WI38 (cell line): ENCODE results near the gene CACNA2D3.

Experiments
- H3K4me3 ChIP-seq: 2 replicates; pipeline ENCODE4 v1.5.1; 2011; ENCODE audit warnings: low read depth, mild to moderate bottlenecking, control low read depth, low read length
- CTCF ChIP-seq: IDR thresholded peaks from 2 replicates; pipeline ENCODE4 v1.5.1; 2012; ENCODE audit warnings: low read depth, mild to moderate bottlenecking, control low read depth, low read length

CACNA2D3 gene

GRCh38 chr3:54865316-54865715, 743.0 kb downstream of the CACNA2D3 start:
- H3K4me3 ChIP-seq, result no peak overlapping the region
- no peak for TF ChIP-seq CTCF

GRCh38 chr3:54866251-54866650, 743.9 kb downstream of the CACNA2D3 start:
- H3K4me3 ChIP-seq, result no peak overlapping the region
- no peak for TF ChIP-seq CTCF

- TF ChIP-seq CTCF, result peak; percentile 54; the same call in 1 of the 2 replicates
Measured at GRCh38 chr3:54870423-54870822, 748.1 kb downstream of the CACNA2D3 start.

GRCh38 chr3:54871867-54872266, 749.5 kb downstream of the CACNA2D3 start:
- no peak for TF ChIP-seq CTCF

More at GRCh38 chr3:54870423-54870822, 748.1 kb downstream of the CACNA2D3 start:
- H3K4me3 ChIP-seq, result no peak overlapping the region

GRCh38 chr3:54873059-54874010, 751.0 kb downstream of the CACNA2D3 start:
- H3K4me3 ChIP-seq, result no peak overlapping the region
- TF ChIP-seq CTCF, result no peak

More at GRCh38 chr3:54871867-54872266, 749.5 kb downstream of the CACNA2D3 start:
- no peak overlapping the region for H3K4me3 ChIP-seq

GRCh38 chr3:54874816-54875556, 752.6 kb downstream of the CACNA2D3 start:
- H3K4me3 ChIP-seq, result no peak overlapping the region

More at GRCh38 chr3:54874816-54875556, 752.6 kb downstream of the CACNA2D3 start:
- TF ChIP-seq CTCF, result no peak
